GM21515 (cell line): Measurements from ENCODE around the gene PIP4K2A.

Source experiments
- ATAC-seq: cut with Tn5 transposase; IDR thresholded peaks from one replicate; pipeline ENCODE4 v1.9.1; 2021; ENCODE audit not compliant: unreplicated experiment

The PIP4K2A gene

GRCh38 chr10:22622242-22622806 is 92.1 kb downstream of the PIP4K2A start:
- no peak for ATAC-seq

- no peak for ATAC-seq
Measured at GRCh38 chr10:22621726-22622125, 92.7 kb downstream of the PIP4K2A start.

- ATAC-seq: no peak
Measured at GRCh38 chr10:22620929-22621328, 93.4 kb downstream of the PIP4K2A start.

- ATAC-seq: no peak
Measured at GRCh38 chr10:22620140-22620857, 94.1 kb downstream of the PIP4K2A start.

GRCh38 chr10:22619101-22619500 is 95.3 kb downstream of the PIP4K2A start:
- ATAC-seq: no peak

GRCh38 chr10:22618078-22618785 is 96.1 kb downstream of the PIP4K2A start:
- ATAC-seq: no peak

- no peak for ATAC-seq
Measured at GRCh38 chr10:22617516-22617915, 96.9 kb downstream of the PIP4K2A start.

GRCh38 chr10:22617051-22617450 is 97.3 kb downstream of the PIP4K2A start:
- ATAC-seq: no peak

GRCh38 chr10:22615819-22616499 is 98.4 kb downstream of the PIP4K2A start:
- peak; percentile 73 for ATAC-seq

GRCh38 chr10:22615101-22615500 is 99.3 kb downstream of the PIP4K2A start:
- no peak for ATAC-seq

- ATAC-seq: no peak
Measured at GRCh38 chr10:22613011-22613410, 101.4 kb downstream of the PIP4K2A start.

- ATAC-seq: no peak
Measured at GRCh38 chr10:22612318-22612717, 102.1 kb downstream of the PIP4K2A start.

GRCh38 chr10:22611425-22612115 is 102.8 kb downstream of the PIP4K2A start:
- peak; percentile 40 for ATAC-seq

GRCh38 chr10:22610610-22611009 is 103.8 kb downstream of the PIP4K2A start:
- ATAC-seq: no peak

GRCh38 chr10:22609719-22610465 is 104.5 kb downstream of the PIP4K2A start:
- ATAC-seq: no peak

- no peak for ATAC-seq
Measured at GRCh38 chr10:22609251-22609650, 105.1 kb downstream of the PIP4K2A start.

GRCh38 chr10:22607261-22607660 is 107.1 kb downstream of the PIP4K2A start:
- no peak for ATAC-seq

GRCh38 chr10:22606164-22606614 is 108.2 kb downstream of the PIP4K2A start:
- peak; percentile 97 for ATAC-seq

GRCh38 chr10:22605168-22605567 is 109.2 kb downstream of the PIP4K2A start:
- no peak for ATAC-seq
